ENCODE results near the gene DDIT3. TPM values are rescaled to one million over a fixed set of nuclear protein-coding genes. Genes with fewer than 3 reads are reported as not detected.

The DDIT3 gene
- total and polyA plus RNA-seq, 2 donors (not counting 1 experiment from before 2014, with no cell fraction given), result 57.8 to 265 TPM

GRCh38 chr12:57535764-57536596, 15.7 kb upstream of the DDIT3 start:
- Histone ChIP-seq H3K4me1 (ENCODE audit: control insufficient read depth, extremely low read depth, insufficient read depth, low read length) (no peaks in the 10 kb centered on the region), H3K4me2 (ENCODE audit: extremely low read depth, insufficient read depth, low read length) (no peak overlapping the region), H4K20me1 (ENCODE audit: control insufficient read depth, extremely low read depth, insufficient read depth, low read length) (no peaks in the 10 kb centered on the region), H3K4me3 (replicated peaks in 1 of 4; ENCODE audit: control extremely low read depth in 1 of 4, insufficient read depth in 1 of 4, low read depth in 3 of 4, low read length in 4 of 4) (no peak overlapping the region), H3K27me3 (ENCODE audit: control insufficient read depth, insufficient read depth, low read length) (no peaks in the 10 kb centered on the region), H3K9ac (ENCODE audit: insufficient read depth, low read length) (no peak overlapping the region), H3K36me3 (ENCODE audit: control insufficient read depth, insufficient read depth, low read length) (peaks cover 20% of the 10 kb centered on the region), H3K27ac (ENCODE audit: insufficient read depth, low read length) (no peak overlapping the region), H3K79me2 (ENCODE audit: control insufficient read depth, insufficient read depth, low read length) (peaks cover 2% of the 10 kb centered on the region), H2AFZ (ENCODE audit: low read length) (no peak overlapping the region), H3K9me3 (ENCODE audit: control insufficient read depth, insufficient read depth, low read depth, low read length) (no peaks in the 10 kb centered on the region)
- TF ChIP-seq EZH2 (IDR thresholded peaks at IDR 0.05; ENCODE audit: low read length, missing control alignments) (no peak), CTCF (conservative IDR thresholded peaks at IDR 0.05 in 1 of 2, IDR thresholded peaks at IDR 0.05 in 1 of 2; ENCODE audit: low read depth in 1 of 2, low read length in 2 of 2) (no peak)
- no peak for DNase-seq (ENCODE audit: low read depth in 2 of 2)

GRCh38 chr12:57534991-57535543, 14.8 kb upstream of the DDIT3 start:
- H3K4me3 ChIP-seq (replicated peaks in 1 of 4; ENCODE audit: control extremely low read depth in 1 of 4, insufficient read depth in 1 of 4, low read depth in 3 of 4, low read length in 4 of 4), result no peak overlapping the region
- H3K4me2 ChIP-seq (ENCODE audit: extremely low read depth, insufficient read depth, low read length), result no peak overlapping the region
- no peak for DNase-seq (ENCODE audit: low read depth in 2 of 2)
- peaks cover 20% of the 10 kb centered on the region for H3K36me3 ChIP-seq (ENCODE audit: control insufficient read depth, insufficient read depth, low read length)
- H3K27me3 ChIP-seq (ENCODE audit: control insufficient read depth, insufficient read depth, low read length), result no peaks in the 10 kb centered on the region
- H3K27ac ChIP-seq (ENCODE audit: insufficient read depth, low read length), result no peak overlapping the region
- no peaks in the 10 kb centered on the region for H3K4me1 ChIP-seq (ENCODE audit: control insufficient read depth, extremely low read depth, insufficient read depth, low read length)
- H2AFZ ChIP-seq (ENCODE audit: low read length), result no peak overlapping the region
- TF ChIP-seq CTCF (conservative IDR thresholded peaks at IDR 0.05 in 1 of 2, IDR thresholded peaks at IDR 0.05 in 1 of 2; ENCODE audit: low read depth in 1 of 2, low read length in 2 of 2) (no peak), EZH2 (IDR thresholded peaks at IDR 0.05; ENCODE audit: low read length, missing control alignments) (no peak)
- H3K79me2 ChIP-seq (ENCODE audit: control insufficient read depth, insufficient read depth, low read length), result peaks cover under 1% of the 10 kb centered on the region
- H3K9me3 ChIP-seq (ENCODE audit: control insufficient read depth, insufficient read depth, low read depth, low read length), result no peaks in the 10 kb centered on the region
- no peaks in the 10 kb centered on the region for H4K20me1 ChIP-seq (ENCODE audit: control insufficient read depth, extremely low read depth, insufficient read depth, low read length)
- no peak overlapping the region for H3K9ac ChIP-seq (ENCODE audit: insufficient read depth, low read length)

- H3K4me2 ChIP-seq (ENCODE audit: extremely low read depth, insufficient read depth, low read length), result no peak overlapping the region
- DNase-seq (ENCODE audit: low read depth in 2 of 2), result no peak
- H3K4me3 ChIP-seq (replicated peaks in 1 of 4; ENCODE audit: control extremely low read depth in 1 of 4, insufficient read depth in 1 of 4, low read depth in 3 of 4, low read length in 4 of 4), result no peak overlapping the region
- no peaks in the 10 kb centered on the region for H3K79me2 ChIP-seq (ENCODE audit: control insufficient read depth, insufficient read depth, low read length)
- no peak for TF ChIP-seq EZH2 (IDR thresholded peaks at IDR 0.05; ENCODE audit: low read length, missing control alignments)
- no peak for TF ChIP-seq CTCF (conservative IDR thresholded peaks at IDR 0.05 in 1 of 2, IDR thresholded peaks at IDR 0.05 in 1 of 2; ENCODE audit: low read depth in 1 of 2, low read length in 2 of 2)
- H2AFZ ChIP-seq (ENCODE audit: low read length), result no peak overlapping the region
- H3K9me3 ChIP-seq (ENCODE audit: control insufficient read depth, insufficient read depth, low read depth, low read length), result no peaks in the 10 kb centered on the region
- no peak overlapping the region for H3K27ac ChIP-seq (ENCODE audit: insufficient read depth, low read length)
- no peaks in the 10 kb centered on the region for H4K20me1 ChIP-seq (ENCODE audit: control insufficient read depth, extremely low read depth, insufficient read depth, low read length)
- H3K36me3 ChIP-seq (ENCODE audit: control insufficient read depth, insufficient read depth, low read length), result peaks cover 23% of the 10 kb centered on the region
- H3K9ac ChIP-seq (ENCODE audit: insufficient read depth, low read length), result no peak overlapping the region
- H3K4me1 ChIP-seq (ENCODE audit: control insufficient read depth, extremely low read depth, insufficient read depth, low read length), result no peaks in the 10 kb centered on the region
- H3K27me3 ChIP-seq (ENCODE audit: control insufficient read depth, insufficient read depth, low read length), result no peaks in the 10 kb centered on the region
Observed at GRCh38 chr12:57534250-57534649, 13.9 kb upstream of the DDIT3 start.
